ENCODE data around the gene SUZ12.

DNA sequence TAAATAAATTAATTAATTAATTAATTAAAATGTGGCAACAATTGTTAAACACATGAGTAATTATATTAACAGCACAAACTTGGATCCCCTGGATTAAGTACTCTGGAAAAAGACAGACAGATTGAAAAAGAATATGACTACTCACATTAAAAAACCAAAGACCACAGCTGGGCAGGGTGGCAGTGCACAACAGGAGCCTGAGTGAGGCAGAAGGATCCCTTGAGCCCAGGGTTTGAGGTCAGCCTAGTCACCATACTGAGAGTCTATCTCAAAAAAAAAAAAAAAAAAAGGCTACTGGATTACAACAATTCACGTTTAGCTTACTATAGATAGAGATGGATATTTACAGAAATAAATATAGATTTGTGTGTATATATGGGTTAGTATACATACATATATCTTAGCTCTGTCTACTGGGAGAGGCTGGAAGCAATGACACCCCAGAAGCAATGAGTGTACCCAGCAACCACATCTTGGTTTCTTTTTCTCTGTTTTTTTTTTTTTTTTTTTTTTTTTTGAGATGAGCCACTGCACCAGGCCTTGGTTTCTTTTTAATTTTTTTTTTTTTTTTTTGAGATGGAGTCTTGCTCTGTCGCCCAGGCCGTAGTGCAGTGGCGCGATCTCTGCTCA lies 10.6 kb upstream of the SUZ12 start:
- TF ChIP-seq, protein P1, sequence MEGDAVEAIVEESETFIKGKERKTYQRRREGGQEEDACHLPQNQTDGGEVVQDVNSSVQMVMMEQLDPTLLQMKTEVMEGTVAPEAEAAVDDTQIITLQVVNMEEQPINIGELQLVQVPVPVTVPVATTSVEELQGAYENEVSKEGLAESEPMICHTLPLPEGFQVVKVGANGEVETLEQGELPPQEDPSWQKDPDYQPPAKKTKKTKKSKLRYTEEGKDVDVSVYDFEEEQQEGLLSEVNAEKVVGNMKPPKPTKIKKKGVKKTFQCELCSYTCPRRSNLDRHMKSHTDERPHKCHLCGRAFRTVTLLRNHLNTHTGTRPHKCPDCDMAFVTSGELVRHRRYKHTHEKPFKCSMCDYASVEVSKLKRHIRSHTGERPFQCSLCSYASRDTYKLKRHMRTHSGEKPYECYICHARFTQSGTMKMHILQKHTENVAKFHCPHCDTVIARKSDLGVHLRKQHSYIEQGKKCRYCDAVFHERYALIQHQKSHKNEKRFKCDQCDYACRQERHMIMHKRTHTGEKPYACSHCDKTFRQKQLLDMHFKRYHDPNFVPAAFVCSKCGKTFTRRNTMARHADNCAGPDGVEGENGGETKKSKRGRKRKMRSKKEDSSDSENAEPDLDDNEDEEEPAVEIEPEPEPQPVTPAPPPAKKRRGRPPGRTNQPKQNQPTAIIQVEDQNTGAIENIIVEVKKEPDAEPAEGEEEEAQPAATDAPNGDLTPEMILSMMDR (IDR thresholded peaks at IDR 0.05 in 4 of 5, conservative IDR thresholded peaks at IDR 0.05 in 1 of 5): no peak
- no peak for TF ChIP-seq POLR2A (IDR thresholded peaks at IDR 0.05)
